HG02642 (cell line): Measurements from ENCODE around the gene COX7A2L.
"Not testable (repeated sequence)": the region's sequence is repeated elsewhere in the genome, so short reads cannot be mapped to it uniquely, and the experiment has no call there.

Experiments
- ATAC-seq: cut with Tn5 transposase; IDR thresholded peaks from one replicate; pipeline ENCODE4 v1.9.1; 2021; ENCODE audit warnings: mild to moderate bottlenecking; ENCODE audit not compliant: unreplicated experiment, poor library complexity

COX7A2L gene

DNA sequence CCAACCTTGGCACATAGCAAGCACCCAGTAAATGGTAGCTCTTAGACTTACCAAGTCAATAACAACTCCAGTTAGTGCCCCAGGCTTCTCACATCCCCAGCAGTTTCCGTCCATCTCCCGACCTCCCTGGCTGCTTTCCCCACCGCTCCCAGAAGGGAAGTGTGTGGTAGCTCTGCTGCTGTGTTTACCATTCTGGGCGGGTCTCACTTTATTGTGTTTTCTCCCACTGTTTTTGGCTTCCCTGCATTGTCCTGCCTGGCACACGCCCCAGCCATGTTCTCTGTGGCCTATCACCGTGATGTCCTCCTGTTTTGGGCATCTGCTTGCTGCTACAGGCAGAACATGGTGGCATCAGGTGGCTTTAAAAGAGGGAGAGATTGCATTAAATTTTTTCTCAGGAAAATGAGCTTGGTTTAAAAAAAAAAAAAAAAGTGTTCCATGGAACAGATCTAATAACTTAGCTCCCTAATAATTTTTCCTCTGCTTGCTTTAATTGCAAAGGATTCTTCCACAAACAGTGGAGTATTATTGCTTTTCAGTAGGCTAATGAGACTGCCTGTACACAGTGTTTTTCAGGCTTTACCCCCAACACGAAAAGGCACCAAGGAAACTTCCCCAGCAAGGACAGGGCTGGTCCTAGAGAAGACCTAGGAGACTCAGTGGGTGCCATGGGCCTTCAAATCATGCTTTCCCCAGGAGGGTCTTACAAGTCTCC, 8.0 kb upstream of the COX7A2L start:
- no peak for ATAC-seq

DNA sequence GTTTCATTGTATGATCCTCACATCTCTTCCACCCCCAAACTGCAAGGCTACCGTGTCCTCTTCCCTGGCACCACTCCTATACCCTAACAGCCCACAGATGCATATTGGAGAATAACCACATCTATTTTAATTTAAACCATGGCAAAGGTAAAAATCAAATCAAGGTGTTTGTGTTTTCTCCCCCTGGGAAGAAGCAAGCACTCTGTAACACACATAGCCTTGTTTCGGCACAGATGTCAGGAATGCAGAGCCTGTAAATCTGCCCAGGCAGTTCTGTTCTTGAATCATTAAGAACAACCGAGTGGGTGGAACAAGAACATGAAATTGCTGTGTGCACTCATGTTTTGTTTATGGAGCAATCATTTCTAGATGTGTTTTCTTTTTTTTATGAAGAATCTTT, 6.8 kb upstream of the COX7A2L start:
- ATAC-seq: no peak

DNA sequence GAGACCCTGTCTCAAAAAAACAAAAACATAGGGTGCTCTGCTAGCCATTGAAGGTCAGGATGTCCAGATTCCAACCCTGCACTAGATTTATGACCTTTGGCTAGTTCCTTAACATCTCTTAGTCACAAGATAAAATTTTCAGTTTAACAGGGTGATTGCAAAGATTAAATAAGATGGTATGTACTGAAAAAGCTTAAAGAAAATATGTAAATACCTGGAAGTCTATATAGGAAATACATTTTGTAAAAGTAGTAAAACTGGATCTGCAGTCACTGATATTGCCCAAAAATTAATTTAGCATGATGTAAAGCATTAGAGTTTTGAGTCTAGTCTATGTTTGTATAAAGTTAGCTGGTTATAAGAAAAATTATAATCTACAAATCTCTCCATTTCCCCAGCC, 5.4 kb upstream of the COX7A2L start:
- ATAC-seq: no peak

DNA sequence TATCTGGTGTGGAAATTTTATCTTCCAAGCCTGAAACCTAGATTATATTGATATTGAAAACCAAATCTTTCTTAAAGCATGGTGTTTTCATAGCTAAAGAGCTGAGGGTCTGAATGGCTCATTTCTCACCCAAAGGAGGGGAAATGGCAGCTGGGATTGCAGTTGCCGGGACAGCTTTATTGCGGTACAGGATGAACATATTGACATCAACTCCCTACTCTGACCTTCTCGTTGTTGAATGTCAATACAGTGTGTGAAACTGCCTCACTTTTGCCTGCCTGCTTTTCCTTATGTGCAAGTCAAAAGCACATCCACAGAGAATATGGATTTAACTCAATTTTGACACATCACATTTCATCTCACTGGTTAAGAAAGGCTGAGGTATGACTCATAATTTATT, 3.6 kb upstream of the COX7A2L start:
- no peak for ATAC-seq

DNA sequence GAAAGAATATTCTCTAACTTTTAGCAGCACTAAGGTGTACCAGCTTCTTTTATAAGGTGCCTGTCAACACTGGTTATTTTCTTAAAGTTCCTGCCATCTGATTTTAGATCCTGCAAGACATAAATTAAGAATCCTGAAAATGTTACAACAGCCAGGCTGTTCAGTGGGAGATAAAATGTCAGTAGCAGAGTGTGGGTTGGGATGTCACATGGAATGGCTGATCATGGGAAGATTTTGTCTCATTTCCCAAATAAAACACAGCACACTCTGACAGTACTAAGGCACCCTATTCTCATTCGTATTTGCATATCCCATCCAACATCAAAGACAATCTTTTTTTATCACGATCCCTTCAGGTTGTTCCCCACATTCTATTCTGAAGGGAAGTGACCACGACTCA, 2.4 kb upstream of the COX7A2L start:
- ATAC-seq: no peak

DNA sequence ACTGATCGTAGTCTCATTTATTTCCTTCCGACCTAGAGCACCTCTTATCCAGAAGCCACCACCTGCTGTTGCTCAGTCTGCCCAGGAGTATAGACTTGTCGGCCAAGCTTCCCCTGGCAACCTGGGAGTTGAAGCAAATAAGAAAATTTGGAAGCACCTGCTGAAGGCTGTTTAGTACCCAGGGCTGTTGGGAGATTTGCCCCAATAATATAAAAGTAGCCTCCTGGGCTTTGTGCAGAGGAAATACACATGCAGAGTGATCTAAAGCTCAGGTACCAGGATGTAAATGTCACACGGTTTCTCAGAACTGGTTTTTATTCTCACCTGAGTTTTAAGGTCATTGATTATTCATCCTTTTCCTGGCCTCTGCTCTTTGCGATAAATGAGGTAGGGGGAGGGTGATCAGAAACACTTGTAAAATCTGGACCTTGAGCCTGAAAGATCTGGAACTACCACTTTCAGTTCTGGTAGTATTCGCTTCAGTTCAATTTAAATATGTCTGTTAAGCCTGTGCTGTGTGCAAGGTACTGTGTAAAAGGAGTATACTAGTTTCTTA, 789 bp upstream of the COX7A2L start:
- ATAC-seq: no peak

DNA sequence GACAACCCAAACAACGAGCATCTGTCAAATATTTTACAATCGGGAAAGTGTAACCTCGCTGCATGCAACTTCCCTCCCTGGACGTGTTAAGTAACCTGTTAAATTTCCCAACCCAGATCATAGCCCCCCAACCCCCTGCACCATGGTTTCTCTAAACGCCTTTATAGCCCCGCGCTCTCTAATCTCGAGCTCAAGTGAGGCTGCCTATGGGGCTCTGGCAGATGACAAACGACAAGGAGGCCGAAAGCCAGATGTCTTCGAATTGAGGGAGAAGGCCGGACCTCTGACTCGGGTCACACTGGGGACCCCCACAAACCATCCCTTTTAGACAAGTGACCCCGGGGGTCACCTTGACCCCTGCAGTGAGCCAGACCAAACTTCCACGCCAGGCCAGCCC, 526 bp downstream of the COX7A2L start:
- no peak for ATAC-seq

DNA sequence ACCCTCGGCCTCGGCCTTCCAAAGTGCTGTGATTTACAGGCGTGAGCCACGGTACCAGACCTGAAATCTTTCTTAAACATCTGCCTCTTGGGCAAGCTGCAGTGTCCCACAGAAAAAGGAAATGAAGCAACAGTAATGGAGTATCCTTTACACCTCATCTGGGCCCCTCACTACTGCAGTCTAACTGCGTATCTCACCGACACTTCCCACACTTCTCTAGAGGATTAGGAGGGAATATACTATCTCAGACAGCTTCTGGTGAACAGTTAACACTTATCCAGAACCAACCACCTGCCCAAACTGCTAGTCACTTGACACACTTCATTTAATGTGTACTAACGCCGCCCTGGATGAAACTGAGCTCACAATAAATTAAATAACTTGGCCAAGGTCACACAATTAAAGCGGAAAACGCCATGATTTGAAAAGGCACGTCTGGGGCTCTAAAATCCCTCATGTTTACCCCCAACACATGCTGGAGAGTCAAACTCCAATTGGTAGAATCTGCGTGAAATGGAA, 993 bp downstream of the COX7A2L start:
- ATAC-seq: no peak

DNA sequence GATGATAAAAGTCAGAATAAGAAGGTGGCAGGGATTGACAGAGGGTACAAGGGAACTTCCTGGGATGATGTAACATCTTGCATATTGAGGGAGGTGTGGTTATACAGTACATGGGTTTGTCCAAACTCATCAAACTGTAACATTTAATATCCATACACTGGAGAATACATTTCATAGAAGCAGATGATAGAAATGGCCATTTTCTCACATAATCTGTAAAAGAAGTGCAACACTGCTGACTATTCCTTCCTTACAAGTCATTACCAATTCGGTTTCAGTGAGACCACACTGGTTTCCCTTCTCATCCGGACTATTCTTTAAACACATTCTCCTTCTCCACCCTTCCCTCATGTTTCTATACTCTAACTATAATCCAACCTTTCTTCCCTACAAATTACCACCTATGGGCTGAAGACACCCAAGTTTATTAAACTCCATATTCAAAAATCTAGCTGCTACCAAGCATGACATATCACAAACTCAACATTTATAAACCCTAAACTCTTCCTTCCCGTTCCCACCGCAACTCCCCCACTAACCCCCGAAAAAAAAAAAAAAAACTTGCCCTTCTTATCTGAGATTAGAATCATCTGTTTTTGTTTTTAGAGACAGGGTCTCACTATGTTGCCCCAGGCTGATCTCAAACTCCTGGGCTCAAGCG, 1.6 kb downstream of the COX7A2L start:
- ATAC-seq: no peak

DNA sequence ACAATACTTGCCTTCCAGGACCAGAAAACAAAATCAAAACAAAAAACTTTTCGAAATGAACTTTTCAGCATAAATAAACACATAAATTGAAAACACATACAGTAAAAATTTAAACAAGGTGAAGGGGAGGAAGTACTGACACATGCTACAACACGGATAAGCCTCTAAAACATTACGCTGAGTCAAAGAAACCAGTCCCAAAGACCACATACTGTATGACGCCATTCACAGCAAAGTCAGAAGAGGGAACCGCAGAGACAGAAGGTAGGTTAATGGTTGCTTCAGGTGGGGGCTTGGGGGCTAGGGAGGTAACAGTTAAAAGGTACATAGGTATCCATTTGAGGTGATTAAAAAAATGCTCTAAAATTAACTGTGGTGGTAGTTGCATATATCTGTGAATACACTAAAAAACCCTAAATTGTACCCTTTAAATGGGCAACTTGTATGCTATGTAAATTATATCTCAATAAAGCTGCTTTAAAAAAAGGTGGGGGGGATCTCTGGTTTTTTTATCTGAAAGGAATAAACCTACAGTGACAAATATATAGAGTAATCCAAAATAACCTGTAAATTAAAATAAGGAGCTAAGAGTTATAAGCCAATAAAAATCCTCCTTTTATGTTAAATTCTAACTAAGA, 7.1 kb downstream of the COX7A2L start:
- ATAC-seq: no peak

DNA sequence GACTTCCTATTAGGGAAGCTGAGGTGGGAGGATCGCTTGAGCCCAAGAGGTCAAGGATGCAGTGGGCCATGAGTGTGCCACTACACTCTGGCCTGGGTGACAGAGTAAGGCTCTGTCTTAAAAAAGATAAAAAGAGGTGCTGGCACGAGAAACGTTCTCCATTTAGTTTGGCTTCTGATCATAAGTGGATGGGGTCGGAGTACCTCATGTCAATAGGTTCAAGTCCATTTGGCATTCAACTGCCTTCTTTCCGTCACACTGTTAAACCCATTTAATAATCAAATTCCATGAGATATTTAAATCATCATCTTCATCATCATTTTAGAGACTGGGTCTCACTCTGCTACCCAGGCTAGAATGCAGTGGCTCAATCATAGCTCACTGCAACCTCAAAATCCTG, 9.2 kb downstream of the COX7A2L start:
- no peak for ATAC-seq

DNA sequence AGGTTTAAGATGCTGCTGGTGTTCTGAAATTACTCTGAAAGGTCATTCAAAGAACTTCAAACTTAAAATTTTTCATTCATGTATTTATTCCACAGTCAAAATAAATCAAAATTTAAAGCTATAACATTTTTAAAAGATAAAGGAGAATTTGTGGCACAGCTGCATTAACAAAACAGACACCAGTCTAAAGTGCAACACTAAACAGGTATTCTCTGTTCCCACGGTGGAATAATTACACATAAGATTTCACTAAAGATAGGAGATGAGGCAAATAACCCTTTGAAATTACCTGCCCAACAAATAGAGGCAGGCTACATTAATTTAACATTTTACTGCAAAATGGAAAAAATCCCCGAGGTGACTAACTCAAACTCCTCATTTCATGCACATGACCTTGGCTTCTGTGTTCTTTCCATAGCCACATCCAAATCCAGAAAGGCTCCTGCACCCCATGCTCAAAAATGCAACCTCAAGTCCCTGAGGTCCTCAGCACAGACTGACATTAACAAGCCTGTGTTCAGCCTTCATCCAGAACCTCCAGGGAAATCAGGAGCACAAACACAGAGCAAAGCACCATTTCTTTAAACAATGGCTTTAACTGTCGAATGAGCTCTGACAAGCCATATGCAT, 10.5 kb downstream of the COX7A2L start:
- ATAC-seq: no peak

DNA sequence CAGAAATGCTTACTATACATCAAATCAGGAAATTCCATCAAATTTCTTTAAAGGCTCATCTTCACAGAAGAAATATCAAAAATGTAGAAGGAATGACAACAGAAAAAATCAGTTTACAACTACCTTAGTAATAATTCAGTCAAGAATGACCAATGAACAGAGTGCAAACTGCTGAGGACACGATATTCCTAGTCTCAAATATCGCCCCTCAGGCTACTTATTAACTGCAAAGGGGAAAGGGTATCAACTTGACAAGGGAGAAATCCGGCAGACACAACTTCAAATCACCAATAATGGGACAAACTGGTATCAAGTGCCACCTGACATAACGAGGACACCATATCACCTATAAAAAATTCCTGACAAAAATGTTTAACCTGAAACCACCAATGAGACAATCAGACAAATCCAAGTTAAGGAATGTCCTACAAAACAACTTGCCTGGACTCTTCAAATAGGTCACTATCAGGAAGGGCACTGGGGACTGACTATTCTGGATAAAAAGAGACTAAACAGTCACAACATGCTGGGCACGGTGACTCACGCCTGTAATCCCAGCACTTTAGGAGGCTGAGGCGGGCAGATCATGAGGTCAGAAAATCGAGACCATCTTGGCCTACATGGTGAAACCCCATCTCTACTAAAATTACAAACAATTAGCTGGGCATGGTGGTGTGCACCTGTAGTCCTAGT, 12.8 kb downstream of the COX7A2L start:
- no peak for ATAC-seq

DNA sequence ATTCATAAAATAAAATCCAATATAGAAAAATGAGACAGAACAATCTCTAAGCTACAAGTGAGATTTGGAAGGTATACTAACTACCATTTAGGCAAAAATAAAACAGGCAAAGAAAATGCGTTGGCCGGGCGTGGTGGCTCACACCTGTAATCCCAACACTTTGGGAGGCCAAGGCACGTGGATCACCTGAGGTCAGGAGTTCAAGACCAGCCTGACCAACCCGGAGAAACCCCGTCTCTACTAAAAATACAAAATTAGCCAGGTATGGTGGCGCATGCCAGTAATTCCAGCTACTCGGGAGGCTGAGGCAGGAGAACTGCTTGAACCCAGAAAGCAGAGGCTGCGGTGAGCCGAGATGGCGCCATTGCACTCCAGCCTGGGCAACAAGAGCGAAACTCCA, 13.5 kb downstream of the COX7A2L start:
- ATAC-seq: not testable (repeated sequence)

DNA sequence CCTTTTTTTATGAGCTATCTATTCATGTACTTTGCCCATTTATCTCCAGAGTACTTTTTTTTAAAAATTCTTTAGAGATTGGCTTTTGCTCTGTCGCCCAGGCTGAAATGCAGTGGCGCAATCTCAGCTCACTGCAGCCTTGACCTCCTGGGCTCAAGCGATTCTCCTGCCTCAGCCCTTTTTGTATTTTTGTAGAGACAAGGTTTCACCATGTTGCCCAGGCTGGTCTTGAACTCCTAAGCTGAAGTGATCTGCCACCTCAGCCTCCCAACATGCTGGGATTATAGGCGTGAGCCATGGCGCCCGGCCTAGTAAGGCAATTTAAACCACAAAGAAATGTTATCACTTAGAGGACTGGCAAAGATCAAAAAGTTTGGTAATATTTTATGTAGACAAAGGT, 14.2 kb downstream of the COX7A2L start:
- ATAC-seq: not testable (repeated sequence)

DNA sequence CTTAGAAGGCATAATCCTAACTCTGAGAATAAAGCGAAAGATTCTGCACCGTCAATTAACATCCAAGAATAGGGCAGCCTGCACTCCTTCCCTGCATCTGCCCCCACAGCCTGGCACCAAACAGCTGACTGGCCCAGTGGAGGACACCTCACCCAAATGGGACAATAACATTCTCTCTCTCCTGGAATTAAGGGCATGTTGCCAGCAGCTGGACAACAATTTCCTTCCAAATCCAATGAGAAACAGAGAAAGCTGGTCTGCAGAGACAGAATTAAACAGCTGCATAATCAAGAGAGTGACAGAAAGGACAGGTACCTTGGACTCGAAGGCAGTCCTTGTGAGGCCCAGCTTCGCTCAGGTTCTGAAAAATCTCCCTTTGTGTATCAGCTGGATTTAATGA, 15.0 kb downstream of the COX7A2L start:
- no peak for ATAC-seq

DNA sequence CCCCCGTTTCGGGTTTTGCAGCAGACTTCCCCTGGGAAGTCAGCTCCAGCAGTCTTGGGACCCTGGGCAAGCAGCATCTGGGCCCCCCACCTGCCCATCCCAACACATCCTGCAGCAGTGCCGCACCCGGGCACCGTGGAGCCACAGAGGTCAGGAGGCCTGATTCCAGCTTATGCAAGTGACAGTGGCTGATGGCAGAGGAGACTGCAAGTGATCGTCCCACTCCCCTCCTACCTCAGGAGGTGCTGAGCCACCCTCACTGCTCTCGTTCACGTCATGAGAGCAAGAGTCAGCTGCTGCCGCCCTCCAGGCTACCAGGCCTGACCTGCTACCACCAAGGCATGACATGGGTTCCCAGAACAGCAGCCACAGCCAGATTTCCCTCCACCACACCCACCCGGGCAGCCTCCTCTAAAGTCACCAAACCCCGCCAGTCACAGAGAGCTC, 18.2 kb downstream of the COX7A2L start:
- peak; percentile 19 for ATAC-seq

DNA sequence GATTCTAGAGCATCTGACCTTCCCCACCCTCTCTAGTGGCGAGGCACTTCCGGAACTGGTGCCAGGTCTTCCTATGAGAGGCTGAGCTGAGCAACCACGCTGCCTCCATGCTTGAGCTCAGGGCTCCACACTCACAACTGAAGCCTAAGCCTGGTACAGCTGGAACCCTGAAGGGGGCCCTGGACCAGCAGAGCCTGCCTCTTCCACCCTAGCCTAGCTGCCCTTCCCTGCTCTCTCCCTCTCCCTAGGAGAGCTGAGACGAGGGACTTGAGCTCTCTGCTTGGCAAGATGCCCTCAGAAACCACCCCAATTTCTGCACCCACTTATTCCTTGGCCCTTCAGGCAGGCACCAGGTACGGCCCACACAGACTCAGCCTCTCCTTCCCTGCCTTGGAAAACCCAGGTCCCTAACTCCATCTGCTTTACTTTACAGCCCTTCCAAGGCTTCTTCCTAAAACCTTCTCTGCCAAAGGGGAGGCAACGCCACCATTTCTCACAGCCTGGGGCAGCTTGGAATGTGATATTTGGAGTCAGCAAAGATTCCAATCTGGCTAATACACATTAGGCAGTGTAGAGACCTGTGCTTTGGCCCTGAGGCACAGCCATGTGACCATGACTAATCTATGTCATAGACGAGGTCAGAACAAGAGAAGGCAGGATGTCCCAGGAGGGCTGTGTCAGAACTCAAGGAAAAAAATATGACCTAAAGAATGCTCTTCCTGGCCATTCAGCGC, 18.8 kb downstream of the COX7A2L start:
- peak; percentile 58 for ATAC-seq

DNA sequence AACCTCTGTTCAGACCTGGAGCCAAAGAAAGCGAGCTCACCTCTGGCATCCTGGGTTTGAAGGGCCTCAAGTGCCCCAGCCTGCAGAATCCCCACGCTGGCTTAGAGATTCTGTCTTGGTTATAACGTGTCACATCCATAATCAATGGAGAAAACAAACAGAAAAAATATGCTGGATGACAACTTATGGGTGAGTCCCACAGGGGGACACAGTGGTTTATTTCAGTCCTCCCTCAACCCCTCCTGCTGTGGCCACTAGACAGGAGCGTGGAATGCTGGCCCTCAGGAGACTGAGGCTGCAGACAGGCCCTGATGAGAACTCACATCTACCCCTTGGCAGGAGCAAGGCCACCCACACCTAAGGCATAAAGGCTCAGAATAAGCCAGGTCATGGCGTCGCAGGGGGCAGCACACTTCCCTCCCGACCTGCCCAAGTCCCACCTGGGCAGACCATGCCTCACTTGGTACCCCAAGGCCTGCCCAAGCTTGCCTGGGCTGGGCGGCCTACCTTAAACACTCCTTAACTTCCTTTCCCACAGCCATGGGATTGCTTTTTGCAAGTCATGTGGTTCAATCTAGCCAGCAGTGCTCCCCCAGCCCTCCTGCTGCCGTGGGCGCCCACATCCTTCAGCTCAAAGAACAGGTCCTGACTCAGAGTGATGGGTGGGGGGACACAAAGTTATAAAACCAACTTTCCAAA, 19.9 kb downstream of the COX7A2L start:
- no peak for ATAC-seq
